ENCODE data around the gene LBHD2. TPM values are rescaled to one million over a fixed set of nuclear protein-coding genes. Genes with fewer than 3 reads are reported as not detected.

LBHD2 gene
- total RNA-seq, 1 donor from 2014 or later = not detected

DNA sequence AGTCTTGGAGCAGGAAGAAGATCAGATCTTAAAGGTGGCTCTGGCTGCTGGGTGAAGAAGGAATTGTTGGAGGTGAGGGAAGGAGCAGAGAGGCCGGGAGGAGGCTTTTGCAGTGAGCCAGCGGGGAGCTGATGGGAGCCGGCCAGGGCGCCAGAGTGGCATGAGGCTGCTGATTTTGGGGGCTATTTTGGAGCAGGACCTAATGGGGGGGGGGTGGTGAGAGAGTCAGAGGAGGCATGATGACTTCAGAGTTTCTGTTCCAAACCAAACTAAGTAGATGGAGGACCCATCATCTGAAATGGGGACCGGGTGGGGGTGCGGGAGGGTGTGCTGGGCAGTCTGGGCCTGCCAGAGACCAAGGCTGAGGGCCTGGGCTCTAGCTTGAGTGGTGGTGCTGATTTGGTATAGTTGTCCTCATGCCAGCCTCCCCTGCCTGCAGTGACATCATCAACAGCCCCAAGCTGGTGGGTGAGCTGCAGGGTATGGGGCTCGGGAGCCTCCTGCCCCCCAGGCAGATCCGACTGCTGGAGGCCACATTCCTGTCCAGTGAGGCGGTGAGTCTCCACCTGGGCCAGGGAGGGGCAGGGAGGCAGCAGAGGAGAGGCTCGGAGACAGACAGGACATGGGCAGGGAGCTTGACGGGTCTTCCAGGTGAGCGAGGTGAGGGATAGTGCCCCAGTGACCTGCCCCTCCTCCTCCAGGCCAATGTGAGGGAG, 45.4 kb downstream of the LBHD2 start:
- peaks cover 21% of the 10 kb centered on the region for H3K27me3 Mint-ChIP-seq (ENCODE audit: unreplicated experiment)
- H3K9me3 Mint-ChIP-seq (ENCODE audit: unreplicated experiment) = peaks cover 4% of the 10 kb centered on the region
- H3K27ac Mint-ChIP-seq (ENCODE audit: unreplicated experiment) = no peak overlapping the region
- DNase-seq = no peak
- H3K36me3 Mint-ChIP-seq (ENCODE audit: unreplicated experiment) = no peaks in the 10 kb centered on the region
- peak overlapping the region; percentile 10 for H3K4me3 Mint-ChIP-seq (ENCODE audit: unreplicated experiment)
- no peaks in the 10 kb centered on the region for H3K4me1 Mint-ChIP-seq (ENCODE audit: low read depth, unreplicated experiment)
- TF ChIP-seq, protein P1, sequence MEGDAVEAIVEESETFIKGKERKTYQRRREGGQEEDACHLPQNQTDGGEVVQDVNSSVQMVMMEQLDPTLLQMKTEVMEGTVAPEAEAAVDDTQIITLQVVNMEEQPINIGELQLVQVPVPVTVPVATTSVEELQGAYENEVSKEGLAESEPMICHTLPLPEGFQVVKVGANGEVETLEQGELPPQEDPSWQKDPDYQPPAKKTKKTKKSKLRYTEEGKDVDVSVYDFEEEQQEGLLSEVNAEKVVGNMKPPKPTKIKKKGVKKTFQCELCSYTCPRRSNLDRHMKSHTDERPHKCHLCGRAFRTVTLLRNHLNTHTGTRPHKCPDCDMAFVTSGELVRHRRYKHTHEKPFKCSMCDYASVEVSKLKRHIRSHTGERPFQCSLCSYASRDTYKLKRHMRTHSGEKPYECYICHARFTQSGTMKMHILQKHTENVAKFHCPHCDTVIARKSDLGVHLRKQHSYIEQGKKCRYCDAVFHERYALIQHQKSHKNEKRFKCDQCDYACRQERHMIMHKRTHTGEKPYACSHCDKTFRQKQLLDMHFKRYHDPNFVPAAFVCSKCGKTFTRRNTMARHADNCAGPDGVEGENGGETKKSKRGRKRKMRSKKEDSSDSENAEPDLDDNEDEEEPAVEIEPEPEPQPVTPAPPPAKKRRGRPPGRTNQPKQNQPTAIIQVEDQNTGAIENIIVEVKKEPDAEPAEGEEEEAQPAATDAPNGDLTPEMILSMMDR (IDR thresholded peaks at IDR 0.05; ENCODE audit: partially characterized antibody, unreplicated experiment) = no peak

DNA sequence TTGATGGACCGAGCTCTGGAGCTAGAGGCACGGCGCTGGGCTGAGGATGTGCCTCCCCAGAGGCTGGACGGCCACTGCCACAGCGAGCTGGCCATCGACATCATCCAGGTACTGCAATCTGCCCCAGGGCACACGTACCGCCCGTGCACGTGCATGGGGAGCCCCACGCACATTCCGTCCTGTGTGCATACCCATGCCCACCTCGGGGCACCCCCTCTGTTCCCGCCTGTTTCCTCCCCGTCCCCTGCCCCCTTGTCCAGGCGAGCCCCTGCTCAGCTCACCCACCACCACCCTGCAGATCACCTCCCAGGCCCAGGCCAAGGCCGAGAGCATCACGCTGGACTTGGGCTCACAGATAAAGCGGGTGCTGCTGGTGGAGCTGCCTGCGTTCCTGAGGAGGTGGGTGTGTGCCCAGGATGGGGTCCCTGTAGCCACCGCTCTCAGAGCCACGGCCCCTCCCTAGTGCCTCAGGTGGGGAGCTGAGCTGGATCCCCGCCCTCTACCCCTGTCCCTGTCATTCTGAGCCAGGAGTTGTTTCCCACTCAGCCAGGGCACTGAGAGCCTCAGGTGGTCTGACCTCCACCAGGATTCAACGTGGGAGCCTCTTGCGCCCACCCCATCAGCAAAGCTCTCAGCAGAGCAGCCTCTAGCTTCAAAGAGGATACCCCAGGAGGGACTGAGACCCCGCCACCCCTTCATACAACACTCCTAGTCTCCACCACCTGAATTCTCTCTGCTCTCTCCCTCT, 46.2 kb downstream of the LBHD2 start:
- Mint-ChIP-seq H3K4me1 (ENCODE audit: low read depth, unreplicated experiment) (no peaks in the 10 kb centered on the region), H3K27me3 (ENCODE audit: unreplicated experiment) (peaks cover 21% of the 10 kb centered on the region), H3K36me3 (ENCODE audit: unreplicated experiment) (no peaks in the 10 kb centered on the region), H3K4me3 (ENCODE audit: unreplicated experiment) (no peak overlapping the region), H3K9me3 (ENCODE audit: unreplicated experiment) (peaks cover 8% of the 10 kb centered on the region), H3K27ac (ENCODE audit: unreplicated experiment) (no peak overlapping the region)
- TF ChIP-seq, protein P1 (IDR thresholded peaks at IDR 0.05; ENCODE audit: partially characterized antibody, unreplicated experiment) = no peak
- no peak for DNase-seq

DNA sequence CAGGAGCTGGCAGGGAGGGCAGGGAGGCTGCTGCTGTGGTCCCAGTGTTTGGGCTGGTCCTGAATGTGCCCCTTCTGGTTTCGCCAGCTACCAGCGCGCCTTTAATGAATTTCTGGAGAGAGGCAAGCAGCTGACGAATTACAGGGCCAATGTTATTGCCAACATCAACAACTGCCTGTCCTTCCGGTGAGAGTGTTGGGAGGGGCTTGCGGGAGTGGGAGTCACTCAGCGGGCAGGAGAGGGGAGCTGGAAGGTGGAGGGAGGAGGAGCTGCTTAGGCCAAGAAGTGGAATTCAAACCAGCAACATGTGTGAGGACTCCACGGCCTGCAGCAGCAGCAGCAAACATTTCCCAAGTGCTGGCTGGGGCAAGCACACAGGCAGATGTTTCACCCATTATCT, 47.0 kb downstream of the LBHD2 start:
- H3K4me3 Mint-ChIP-seq (ENCODE audit: unreplicated experiment) = no peak overlapping the region
- no peaks in the 10 kb centered on the region for H3K4me1 Mint-ChIP-seq (ENCODE audit: low read depth, unreplicated experiment)
- peaks cover 21% of the 10 kb centered on the region for H3K27me3 Mint-ChIP-seq (ENCODE audit: unreplicated experiment)
- TF ChIP-seq, protein P1 (IDR thresholded peaks at IDR 0.05; ENCODE audit: partially characterized antibody, unreplicated experiment) = no peak
- peaks cover 8% of the 10 kb centered on the region for H3K9me3 Mint-ChIP-seq (ENCODE audit: unreplicated experiment)
- H3K27ac Mint-ChIP-seq (ENCODE audit: unreplicated experiment) = no peak overlapping the region
- no peaks in the 10 kb centered on the region for H3K36me3 Mint-ChIP-seq (ENCODE audit: unreplicated experiment)
- no peak for DNase-seq

DNA sequence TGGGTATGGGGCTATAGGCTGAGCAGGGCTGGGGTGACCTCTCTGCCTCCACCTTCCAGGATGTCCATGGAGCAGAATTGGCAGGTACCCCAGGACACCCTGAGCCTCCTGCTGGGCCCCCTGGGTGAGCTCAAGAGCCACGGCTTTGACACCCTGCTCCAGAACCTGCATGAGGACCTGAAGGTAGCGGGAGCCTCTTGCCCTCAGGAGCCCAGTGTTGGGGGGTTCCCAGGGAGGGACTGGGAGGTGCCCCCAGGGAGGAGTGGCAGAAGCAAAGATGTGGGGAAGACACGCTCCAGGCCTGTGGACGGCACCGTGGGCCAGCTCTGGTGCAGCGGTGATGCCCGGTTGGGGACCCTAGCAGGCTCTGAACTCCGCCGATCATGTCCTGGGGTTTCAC, 47.6 kb downstream of the LBHD2 start:
- H3K27me3 Mint-ChIP-seq (ENCODE audit: unreplicated experiment) = peaks cover 19% of the 10 kb centered on the region
- no peak overlapping the region for H3K27ac Mint-ChIP-seq (ENCODE audit: unreplicated experiment)
- no peaks in the 10 kb centered on the region for H3K36me3 Mint-ChIP-seq (ENCODE audit: unreplicated experiment)
- peaks cover 8% of the 10 kb centered on the region for H3K9me3 Mint-ChIP-seq (ENCODE audit: unreplicated experiment)
- no peaks in the 10 kb centered on the region for H3K4me1 Mint-ChIP-seq (ENCODE audit: low read depth, unreplicated experiment)
- no peak overlapping the region for H3K4me3 Mint-ChIP-seq (ENCODE audit: unreplicated experiment)
- no peak for DNase-seq
- TF ChIP-seq, protein P1 (IDR thresholded peaks at IDR 0.05; ENCODE audit: partially characterized antibody, unreplicated experiment) = no peak

Measured in glutamatergic neuron (in vitro differentiated cells).